ENCODE results near the gene IPO13.

GRCh38 chr1:44002165-44002564 lies 55.4 kb downstream of the IPO13 start:
- no peak for TF ChIP-seq CTCF (IDR thresholded peaks at IDR 0.05; ENCODE audit: low read depth, low read length)
- no peak for TF ChIP-seq EZH2phosphoT487 (IDR thresholded peaks at IDR 0.05; ENCODE audit: low read depth)

Data from OCI-LY3 (cell line).